H7 (cell line): ENCODE data around the gene MRPL52. TPM values are rescaled to one million over a fixed set of nuclear protein-coding genes. Genes with fewer than 3 reads are reported as not detected.
"Not testable (repeated sequence)": the region's sequence is repeated elsewhere in the genome, so short reads cannot be mapped to it uniquely, and the experiment has no call there.

Source experiments
- DNase-seq: peaks from one replicate; pipeline ENCODE4 v3.0.0; 2012
- H3K27me3 ChIP-seq: 2 replicates; pipeline ENCODE4 v1.6.0; 2011; ENCODE audit warnings: mild to moderate bottlenecking, low read length; ENCODE audit not compliant: control insufficient read depth, insufficient read depth
- H3K36me3 ChIP-seq: replicated peaks from 2 replicates; pipeline ENCODE4 v1.5.1; 2011; ENCODE audit warnings: low read length; ENCODE audit not compliant: control insufficient read depth, insufficient read depth
- H3K4me3 ChIP-seq: 2 replicates; pipeline ENCODE4 v1.5.1; 2011; ENCODE audit warnings: low read depth, mild to moderate bottlenecking, control low read depth, low read length, moderate library complexity; ENCODE audit not compliant: insufficient read depth
- total RNA-seq: library from RNA; depleted of rRNA; stranded (reverse); fragments of >200 nt; shearing (Covaris generic); gene quantifications from 2 replicates; pipeline ENCODE4 v1.2.3, GENCODE V29; 2014

Gene MRPL52
- total RNA-seq, 1 experiment from 2014 or later = 86.6 TPM

GRCh38 chr14:22850944-22851764 is 21.5 kb downstream of the MRPL52 start:
- H3K36me3 ChIP-seq = no peaks in the 10 kb centered on the region; the same call in 1 of the 2 replicates
- DNase-seq = peak; percentile 38
- H3K27me3 ChIP-seq = no peaks in the 10 kb centered on the region
- no peak overlapping the region for H3K4me3 ChIP-seq

DNA sequence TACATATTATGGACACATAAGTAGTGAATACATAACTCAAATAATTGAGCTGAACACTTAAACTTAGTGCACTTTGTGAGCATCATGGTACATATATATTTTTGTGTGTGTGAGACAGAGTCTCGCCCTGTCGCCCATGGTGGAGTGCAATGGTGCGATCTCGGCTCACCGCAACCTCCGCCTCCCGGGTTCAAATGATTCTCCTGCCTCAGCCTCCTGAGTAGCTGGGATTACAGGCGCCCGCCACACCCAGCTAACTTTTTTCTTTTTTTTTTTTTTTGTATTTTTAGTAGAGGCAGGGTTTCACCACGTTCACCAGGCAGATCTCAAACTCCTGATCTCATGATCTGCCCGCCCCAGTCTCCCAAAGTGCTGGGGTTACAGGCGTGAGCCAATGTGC is 22.5 kb downstream of the MRPL52 start:
- H3K27me3 ChIP-seq = not testable (repeated sequence)

DNA sequence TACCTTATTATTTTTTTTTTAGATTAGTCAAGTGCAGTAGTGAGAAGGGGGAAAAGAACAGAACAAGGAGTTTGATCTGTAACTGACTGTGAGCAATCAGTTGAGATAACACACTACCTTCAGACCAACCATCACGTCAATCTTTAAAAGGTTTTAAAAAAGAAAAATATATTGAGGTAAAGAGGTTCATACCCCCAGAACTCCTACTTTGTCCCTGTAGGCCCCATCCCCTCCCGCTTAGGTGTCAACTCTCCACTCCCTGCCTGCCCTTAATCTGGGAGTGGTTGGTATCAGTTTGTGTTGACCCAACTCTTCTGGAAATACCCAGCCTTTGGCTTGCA is 22.9 kb downstream of the MRPL52 start:
- Histone ChIP-seq H3K36me3 (no peaks in the 10 kb centered on the region), H3K27me3 (no peaks in the 10 kb centered on the region), H3K4me3 (no peak overlapping the region)
- DNase-seq = no peak

More for the DNA sequence above, 22.5 kb downstream of the MRPL52 start:
- H3K36me3 ChIP-seq, H3K4me3 ChIP-seq, DNase-seq: not testable (repeated sequence)

DNA sequence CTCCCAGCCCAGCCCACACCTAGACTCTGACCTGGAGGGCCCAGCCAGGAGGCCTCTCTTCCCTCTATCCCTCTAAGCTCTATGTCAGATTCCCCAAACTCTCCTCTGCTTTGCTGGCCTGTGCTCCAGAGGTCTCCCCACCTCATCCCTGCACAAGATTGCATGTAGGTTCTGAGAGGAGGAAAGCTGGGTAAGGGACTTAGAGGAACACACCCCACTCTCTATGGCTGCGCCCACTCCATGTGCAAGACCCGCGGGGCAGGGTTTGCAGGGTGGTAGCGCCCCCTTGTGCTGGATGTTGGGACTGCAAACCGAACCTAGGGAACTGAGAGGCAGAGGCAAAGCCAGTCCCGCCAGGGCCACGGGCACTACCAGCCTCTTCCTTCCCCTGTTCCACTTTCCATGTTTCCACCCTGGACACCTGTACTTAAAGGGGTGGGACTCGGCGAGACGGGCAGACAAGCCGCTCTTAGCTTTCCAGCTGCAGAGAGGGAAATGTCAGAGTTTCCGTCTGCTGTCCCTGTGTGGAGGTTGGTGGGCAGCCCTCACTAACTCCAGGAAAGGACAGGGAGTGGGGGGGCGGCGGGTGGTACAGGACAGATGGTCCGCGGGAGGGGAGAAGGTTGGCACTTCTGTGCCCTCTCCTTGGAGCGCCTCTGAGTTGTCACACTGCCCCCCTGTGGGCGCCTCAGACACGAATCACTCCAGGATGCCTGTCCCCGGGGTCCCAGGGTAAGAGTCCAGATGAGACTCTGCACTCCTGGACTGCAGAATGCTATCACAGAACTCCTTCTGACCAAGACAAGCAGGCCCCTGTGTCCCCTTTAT is 23.5 kb downstream of the MRPL52 start:
- no peaks in the 10 kb centered on the region for H3K27me3 ChIP-seq
- H3K4me3 ChIP-seq = peak overlapping the region; percentile 44
- peak; percentile 91 for DNase-seq
- no peaks in the 10 kb centered on the region for H3K36me3 ChIP-seq

DNA sequence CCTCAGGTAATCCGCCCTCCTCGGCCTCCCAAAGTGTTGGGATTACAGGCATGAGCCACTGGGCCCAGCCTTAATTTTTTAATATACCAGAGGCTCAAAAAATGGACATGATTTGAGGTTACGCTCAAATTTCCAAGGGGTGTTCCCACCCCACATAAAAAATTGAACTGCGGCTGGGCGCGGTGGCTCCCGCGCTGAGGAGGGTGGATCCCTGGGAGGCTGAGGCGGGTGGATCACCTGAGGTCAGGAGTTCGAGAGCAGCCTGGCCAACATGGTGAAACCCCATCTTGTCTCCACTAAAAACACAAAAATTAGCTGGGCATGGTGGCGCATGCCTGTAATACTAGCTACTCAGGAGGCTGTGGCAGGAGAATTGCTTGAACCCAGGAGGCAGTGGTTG is 24.6 kb downstream of the MRPL52 start:
- not testable (repeated sequence) for DNase-seq, H3K36me3 ChIP-seq, H3K27me3 ChIP-seq

GRCh38 chr14:22854963-22855724 is 25.5 kb downstream of the MRPL52 start:
- no peaks in the 10 kb centered on the region for H3K27me3 ChIP-seq
- H3K36me3 ChIP-seq = no peaks in the 10 kb centered on the region
- DNase-seq = no peak
- H3K4me3 ChIP-seq = no peak overlapping the region

More for the DNA sequence above, 24.6 kb downstream of the MRPL52 start:
- H3K4me3 ChIP-seq = not testable (repeated sequence)

DNA sequence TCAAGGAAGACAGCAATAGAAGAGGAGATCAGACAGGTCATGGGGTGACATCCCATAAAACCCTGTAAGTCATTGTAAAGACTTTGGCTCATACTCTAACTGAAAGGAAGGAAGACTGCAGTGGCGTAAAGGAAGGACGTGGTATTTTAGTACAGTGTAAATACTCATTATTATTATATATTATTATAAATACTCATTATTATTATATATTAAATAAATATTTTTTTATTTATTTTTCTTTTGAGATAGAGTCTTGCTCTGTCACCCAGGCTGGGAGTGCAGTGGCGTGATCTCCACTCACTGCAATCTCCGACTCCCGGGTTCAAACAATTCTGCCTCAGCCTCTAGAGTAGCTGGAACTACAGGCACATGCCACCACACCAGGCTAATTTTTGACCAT is 26.7 kb downstream of the MRPL52 start:
- no peak for DNase-seq
- H3K36me3 ChIP-seq = no peaks in the 10 kb centered on the region

DNA sequence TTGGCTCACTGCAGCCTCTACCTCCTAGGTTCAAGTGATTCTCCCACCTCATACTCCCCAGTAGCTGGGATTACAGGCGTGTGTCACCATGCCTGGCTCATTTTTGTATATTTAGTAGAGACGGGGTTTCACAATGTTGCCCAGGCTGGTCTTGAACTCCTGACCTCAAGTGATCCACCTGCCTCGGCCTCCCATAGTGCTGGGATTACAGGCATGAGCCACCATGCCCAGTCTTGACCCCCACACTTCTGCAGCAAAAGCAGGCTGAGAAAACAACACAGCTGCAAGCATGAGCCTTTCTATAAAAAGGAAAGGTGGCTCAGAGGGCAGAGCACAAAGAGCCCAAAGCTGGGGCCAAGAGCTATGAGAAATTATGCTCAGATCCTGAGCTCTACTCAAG is 30.7 kb downstream of the MRPL52 start:
- not testable (repeated sequence) for H3K27me3 ChIP-seq, H3K36me3 ChIP-seq, DNase-seq, H3K4me3 ChIP-seq

More for the DNA sequence above, 26.7 kb downstream of the MRPL52 start:
- H3K27me3 ChIP-seq = no peaks in the 10 kb centered on the region
- H3K4me3 ChIP-seq = no peak overlapping the region

DNA sequence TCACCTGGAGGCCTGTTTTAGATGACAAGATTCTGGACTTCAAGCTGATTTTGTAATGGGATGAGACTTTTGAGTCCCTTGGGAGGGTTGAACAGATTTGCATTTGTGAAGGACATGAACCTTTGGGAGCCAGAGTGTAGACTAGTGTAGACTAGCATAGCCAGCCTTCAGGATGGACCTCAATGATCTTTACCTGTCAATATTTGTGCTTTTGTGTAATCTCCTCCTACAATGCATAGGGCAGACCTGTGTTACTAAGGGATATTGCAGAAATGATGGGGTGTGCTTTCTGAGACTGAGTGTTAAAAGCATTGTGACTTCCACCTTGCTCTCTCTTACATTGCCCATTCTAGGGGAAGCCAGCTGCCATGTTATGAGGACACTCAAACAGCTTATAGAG is 32.0 kb downstream of the MRPL52 start:
- no peak overlapping the region for H3K4me3 ChIP-seq
- H3K27me3 ChIP-seq = no peaks in the 10 kb centered on the region
- no peaks in the 10 kb centered on the region for H3K36me3 ChIP-seq
- DNase-seq = peak; percentile 0

GRCh38 chr14:22864979-22865378 is 35.3 kb downstream of the MRPL52 start:
- Histone ChIP-seq H3K27me3 (no peaks in the 10 kb centered on the region), H3K36me3 (no peaks in the 10 kb centered on the region), H3K4me3 (no peak overlapping the region)
- no peak for DNase-seq

GRCh38 chr14:22865424-22866405 is 36.0 kb downstream of the MRPL52 start:
- Histone ChIP-seq H3K27me3 (no peaks in the 10 kb centered on the region), H3K36me3 (no peaks in the 10 kb centered on the region), H3K4me3 (no peak overlapping the region)
- DNase-seq = peak; percentile 89

DNA sequence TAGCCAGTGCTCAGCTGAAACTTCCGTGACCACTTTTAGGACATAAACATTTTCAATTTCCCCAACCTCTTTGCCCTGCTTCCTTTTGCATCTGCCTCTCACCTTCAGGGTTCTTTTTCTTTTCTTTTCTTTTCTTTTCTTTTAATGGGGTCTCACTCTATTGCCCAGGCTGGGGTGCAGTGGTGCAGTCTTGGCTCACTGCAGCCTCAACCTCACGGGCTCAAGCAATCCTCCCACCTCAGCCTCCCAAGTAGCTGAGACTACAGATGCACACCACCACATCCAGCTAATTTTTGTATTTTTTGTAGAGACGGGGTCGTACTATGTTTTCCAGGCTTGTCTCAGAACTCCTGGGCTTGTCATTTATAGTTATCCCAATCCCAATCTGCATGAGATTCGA is 37.2 kb downstream of the MRPL52 start:
- Histone ChIP-seq H3K4me3 (no peak overlapping the region), H3K27me3 (no peaks in the 10 kb centered on the region), H3K36me3 (no peaks in the 10 kb centered on the region)
- no peak for DNase-seq

- Histone ChIP-seq H3K27me3 (no peaks in the 10 kb centered on the region), H3K36me3 (peaks cover 2% of the 10 kb centered on the region), H3K4me3 (peak overlapping the region; percentile 86)
- DNase-seq = no peak
Observed at GRCh38 chr14:22870811-22871223, 41.1 kb downstream of the MRPL52 start.
